NCI-H1694 (cell line): ENCODE data around the gene ATF7IP.

Experiments used
- DNase-seq: peaks from one replicate; lab custom pipeline; 2025; lab: John Stamatoyannopoulos, UW

The ATF7IP gene

GRCh38 chr12:14505626-14506596 lies 140.4 kb downstream of the ATF7IP start:
- DNase-seq = no peak

- DNase-seq = no peak
These were observed 145.1 kb downstream of the ATF7IP start for GRCh38 chr12:14510574-14510973.

GRCh38 chr12:14514154-14514842 lies 148.8 kb downstream of the ATF7IP start:
- DNase-seq = no peak

GRCh38 chr12:14514946-14515345 lies 149.5 kb downstream of the ATF7IP start:
- no peak for DNase-seq

GRCh38 chr12:14521822-14522221 lies 156.3 kb downstream of the ATF7IP start:
- DNase-seq = no peak

GRCh38 chr12:14525964-14526363 lies 160.5 kb downstream of the ATF7IP start:
- DNase-seq = no peak

- no peak for DNase-seq
These were observed 166.7 kb downstream of the ATF7IP start for GRCh38 chr12:14532152-14532551.

GRCh38 chr12:14537088-14537487 lies 171.6 kb downstream of the ATF7IP start:
- no peak for DNase-seq

GRCh38 chr12:14540801-14541462 lies 175.4 kb downstream of the ATF7IP start:
- DNase-seq = no peak

GRCh38 chr12:14545144-14546124 lies 180.0 kb downstream of the ATF7IP start:
- no peak for DNase-seq

GRCh38 chr12:14547571-14547970 lies 182.1 kb downstream of the ATF7IP start:
- no peak for DNase-seq

GRCh38 chr12:14548609-14549008 lies 183.1 kb downstream of the ATF7IP start:
- no peak for DNase-seq
